NCI-H345 (cell line): Measurements from ENCODE around the gene CYB5R2.
A peak's percentile ranks its signal among the peaks of the same experiment; 100 is the strongest.
"Not testable (repeated sequence)": the region's sequence is repeated elsewhere in the genome, so short reads cannot be mapped to it uniquely, and the experiment has no call there.

ENCODE experiments used
- DNase-seq: peaks from one replicate; lab custom pipeline; 2025; lab: John Stamatoyannopoulos, UW

The CYB5R2 gene

GRCh38 chr11:7668911-7669310, 4.4 kb downstream of the CYB5R2 start:
- no peak for DNase-seq

- DNase-seq, result no peak
Measured at GRCh38 chr11:7668464-7668863, 4.8 kb downstream of the CYB5R2 start.

GRCh38 chr11:7667460-7667859, 5.8 kb downstream of the CYB5R2 start:
- DNase-seq, result peak; percentile 26

GRCh38 chr11:7666292-7666866, 6.9 kb downstream of the CYB5R2 start:
- DNase-seq, result no peak

- peak; percentile 70 for DNase-seq
Measured at GRCh38 chr11:7665473-7666291, 7.6 kb downstream of the CYB5R2 start.

- DNase-seq, result no peak
Measured at GRCh38 chr11:7664867-7665266, 8.4 kb downstream of the CYB5R2 start.

GRCh38 chr11:7663531-7663930, 9.8 kb downstream of the CYB5R2 start:
- DNase-seq, result not testable (repeated sequence)

GRCh38 chr11:7657306-7658025, 15.8 kb downstream of the CYB5R2 start:
- DNase-seq, result peak; percentile 53

GRCh38 chr11:7656704-7657103, 16.6 kb downstream of the CYB5R2 start:
- no peak for DNase-seq

- DNase-seq, result no peak
Measured at GRCh38 chr11:7655253-7656217, 17.8 kb downstream of the CYB5R2 start.

- no peak for DNase-seq
Measured at GRCh38 chr11:7654195-7654705, 19.1 kb downstream of the CYB5R2 start.

GRCh38 chr11:7651700-7652099, 21.6 kb downstream of the CYB5R2 start:
- no peak for DNase-seq

GRCh38 chr11:7651140-7651551, 22.2 kb downstream of the CYB5R2 start:
- DNase-seq, result no peak

GRCh38 chr11:7648264-7648663, 25.0 kb downstream of the CYB5R2 start:
- no peak for DNase-seq

- DNase-seq, result no peak
Measured at GRCh38 chr11:7646866-7647265, 26.4 kb downstream of the CYB5R2 start.

GRCh38 chr11:7645206-7645605, 28.1 kb downstream of the CYB5R2 start:
- no peak for DNase-seq

- DNase-seq, result no peak
Measured at GRCh38 chr11:7643314-7643713, 30.0 kb downstream of the CYB5R2 start.

GRCh38 chr11:7642747-7643146, 30.6 kb downstream of the CYB5R2 start:
- no peak for DNase-seq

- no peak for DNase-seq
Measured at GRCh38 chr11:7640816-7641215, 32.5 kb downstream of the CYB5R2 start.

GRCh38 chr11:7639643-7640025, 33.7 kb downstream of the CYB5R2 start:
- DNase-seq, result peak; percentile 44
